DND-41 (cell line): ENCODE results near the gene MAP3K14.

Experiments used
- EZH2 ChIP-seq: IDR thresholded peaks from 3 replicates; pipeline ENCODE4 v1.6.1; 2012; ENCODE audit warnings: borderline replicate concordance, low read depth, mild to moderate bottlenecking, moderate library complexity, low read length, inconsistent platforms; ENCODE audit not compliant: severe bottlenecking
- TF ChIP-seq, protein P1 (sequence below): IDR thresholded peaks from 2 replicates; pipeline ENCODE4 v1.5.1; 2012; ENCODE audit warnings: borderline replicate concordance, low read length, moderate library complexity, mild to moderate bottlenecking; ENCODE audit not compliant: poor library complexity, severe bottlenecking; ENCODE audit errors: extremely low read depth

DNA sequence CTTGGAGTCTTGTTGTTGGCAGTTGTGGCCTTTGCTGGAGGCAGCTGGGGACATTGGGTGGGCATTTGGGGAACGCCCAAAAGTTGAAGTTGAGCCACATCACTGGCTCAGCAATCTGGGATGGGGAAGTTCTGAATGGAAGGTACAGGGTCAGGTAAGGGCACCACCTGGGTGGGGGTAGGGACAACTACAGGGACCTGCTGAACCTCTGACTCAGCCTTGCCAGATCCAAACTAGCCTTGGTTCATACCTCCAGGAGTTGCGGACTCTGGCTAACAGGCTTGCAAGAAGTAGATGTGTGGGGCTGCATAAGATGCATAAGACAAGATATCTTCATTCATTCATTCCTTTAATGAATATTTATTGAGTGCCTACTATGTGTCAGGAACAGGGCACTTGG lies 79.1 kb downstream of the MAP3K14 start:
- TF ChIP-seq, protein P1, sequence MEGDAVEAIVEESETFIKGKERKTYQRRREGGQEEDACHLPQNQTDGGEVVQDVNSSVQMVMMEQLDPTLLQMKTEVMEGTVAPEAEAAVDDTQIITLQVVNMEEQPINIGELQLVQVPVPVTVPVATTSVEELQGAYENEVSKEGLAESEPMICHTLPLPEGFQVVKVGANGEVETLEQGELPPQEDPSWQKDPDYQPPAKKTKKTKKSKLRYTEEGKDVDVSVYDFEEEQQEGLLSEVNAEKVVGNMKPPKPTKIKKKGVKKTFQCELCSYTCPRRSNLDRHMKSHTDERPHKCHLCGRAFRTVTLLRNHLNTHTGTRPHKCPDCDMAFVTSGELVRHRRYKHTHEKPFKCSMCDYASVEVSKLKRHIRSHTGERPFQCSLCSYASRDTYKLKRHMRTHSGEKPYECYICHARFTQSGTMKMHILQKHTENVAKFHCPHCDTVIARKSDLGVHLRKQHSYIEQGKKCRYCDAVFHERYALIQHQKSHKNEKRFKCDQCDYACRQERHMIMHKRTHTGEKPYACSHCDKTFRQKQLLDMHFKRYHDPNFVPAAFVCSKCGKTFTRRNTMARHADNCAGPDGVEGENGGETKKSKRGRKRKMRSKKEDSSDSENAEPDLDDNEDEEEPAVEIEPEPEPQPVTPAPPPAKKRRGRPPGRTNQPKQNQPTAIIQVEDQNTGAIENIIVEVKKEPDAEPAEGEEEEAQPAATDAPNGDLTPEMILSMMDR: no peak
- TF ChIP-seq EZH2: no peak
